Astrocyte (in vitro differentiated cells and primary cell): ENCODE data around the gene LYG1. TPM values are rescaled to one million over a fixed set of nuclear protein-coding genes. Genes with fewer than 3 reads are reported as not detected.

Experiments used
- DNase-seq: peaks from one replicate; pipeline ENCODE4 v3.0.0-alpha.2; 2010; ENCODE audit warnings: low read depth
- FAIRE-seq: peaks from 2 replicates; lab custom pipeline; 2011; peaks lifted over from hg19 to GRCh38; lab: Jason Lieb, UNC
- H2AFZ ChIP-seq: 2 replicates; pipeline ENCODE4 v1.6.0; 2012; ENCODE audit warnings: low read depth, low read length, inconsistent platforms
- H3K27ac ChIP-seq: 2 replicates; pipeline ENCODE4 v1.5.1; 2011; ENCODE audit warnings: low read depth, low read length, inconsistent platforms
- H3K27me3 ChIP-seq: 2 replicates; pipeline ENCODE4 v1.6.0; 2011; ENCODE audit warnings: low read length, inconsistent platforms; ENCODE audit not compliant: insufficient read depth
- H3K36me3 ChIP-seq: 2 replicates; pipeline ENCODE4 v1.5.1; 2011; ENCODE audit warnings: low read length, inconsistent platforms; ENCODE audit not compliant: insufficient read depth
- H3K4me1 ChIP-seq: 2 replicates; pipeline ENCODE4 v1.5.1; 2011; ENCODE audit warnings: low read length, inconsistent platforms; ENCODE audit not compliant: insufficient read depth
- H3K4me2 ChIP-seq: 2 replicates; pipeline ENCODE4 v1.6.0; 2012; ENCODE audit warnings: low read length, inconsistent platforms
- H3K4me3 ChIP-seq: 2 replicates; pipeline ENCODE4 v1.5.1; 2011; ENCODE audit warnings: low read depth, mild to moderate bottlenecking, low read length, inconsistent platforms; ENCODE audit not compliant: insufficient read depth
- H3K79me2 ChIP-seq: 2 replicates; pipeline ENCODE4 v1.6.0; 2012; ENCODE audit warnings: mild to moderate bottlenecking, low read length, inconsistent platforms; ENCODE audit not compliant: insufficient read depth
- H3K9ac ChIP-seq: 2 replicates; pipeline ENCODE4 v1.6.0; 2012; ENCODE audit warnings: mild to moderate bottlenecking, low read length, inconsistent platforms
- H3K9me3 ChIP-seq: 2 replicates; pipeline ENCODE4 v1.5.1; 2012; ENCODE audit warnings: low read depth, mild to moderate bottlenecking, low read length, inconsistent platforms; ENCODE audit not compliant: insufficient read depth
- H4K20me1 ChIP-seq: 2 replicates; pipeline ENCODE4 v1.6.0; 2012; ENCODE audit warnings: low read length, inconsistent platforms; ENCODE audit not compliant: insufficient read depth
- H3K27ac Mint-ChIP-seq: one replicate; pipeline ENCODE4 v1.8.0; 2021; ENCODE audit warnings: mild to moderate bottlenecking, mixed read lengths; ENCODE audit not compliant: unreplicated experiment
- H3K27me3 Mint-ChIP-seq: one replicate; pipeline ENCODE4 v1.8.0; 2021; ENCODE audit warnings: low read depth, mixed read lengths; ENCODE audit not compliant: unreplicated experiment
- H3K36me3 Mint-ChIP-seq: one replicate; pipeline ENCODE4 v1.8.0; 2021; ENCODE audit warnings: low read depth, mixed read lengths; ENCODE audit not compliant: unreplicated experiment
- H3K4me1 Mint-ChIP-seq: one replicate; pipeline ENCODE4 v1.8.0; 2021; ENCODE audit warnings: low read depth, mixed read lengths; ENCODE audit not compliant: unreplicated experiment
- H3K4me3 Mint-ChIP-seq: one replicate; pipeline ENCODE4 v1.8.0; 2021; ENCODE audit warnings: mild to moderate bottlenecking, moderate library complexity, mixed read lengths; ENCODE audit not compliant: unreplicated experiment
- H3K9me3 Mint-ChIP-seq: one replicate; pipeline ENCODE4 v1.8.0; 2021; ENCODE audit warnings: mild to moderate bottlenecking, mixed read lengths; ENCODE audit not compliant: unreplicated experiment
- EZH2 ChIP-seq: IDR thresholded peaks from 2 replicates; pipeline ENCODE4 v1.6.1; 2012; ENCODE audit warnings: mild to moderate bottlenecking, low read length, inconsistent platforms; ENCODE audit not compliant: insufficient read depth
- total RNA-seq: library from RNA; stranded (reverse); gene quantifications from 2 replicates; pipeline ENCODE4 v1.2.1, GENCODE V29; 2021
- TF ChIP-seq, protein P1 (sequence below): IDR thresholded peaks from 2 replicates; pipeline ENCODE4 v1.5.1; 2011; ENCODE audit warnings: low read depth, mild to moderate bottlenecking, inconsistent platforms, low read length, moderate library complexity; ENCODE audit not compliant: insufficient read depth

The LYG1 gene
- total RNA-seq, 1 donor from 2014 or later, result 1.3 TPM

DNA sequence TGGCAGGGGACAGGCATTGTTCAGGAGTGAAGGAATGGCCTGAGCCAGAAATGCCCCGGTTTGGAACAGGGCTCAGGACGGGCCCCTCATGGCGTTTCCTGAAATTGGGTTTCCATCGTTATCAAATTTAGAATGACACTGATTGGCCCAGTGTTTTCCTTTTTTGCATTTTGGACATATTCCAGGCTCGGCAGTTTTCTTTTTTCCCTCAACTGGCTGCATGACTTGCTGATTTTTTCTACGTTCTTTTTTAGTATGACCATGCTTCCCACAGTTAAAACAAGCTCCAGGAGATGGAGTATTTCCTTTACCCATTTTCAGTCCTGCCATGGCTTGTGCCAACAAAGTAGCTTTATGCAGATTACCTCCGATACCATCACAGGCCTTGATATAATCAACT lies 25.1 kb downstream of the LYG1 start:
- H3K9me3 Mint-ChIP-seq, result peaks cover 20% of the 10 kb centered on the region
- Histone ChIP-seq H3K9me3 (peaks cover 5% of the 10 kb centered on the region), H3K9ac (no peak overlapping the region), H3K4me3 (no peak overlapping the region), H3K27me3 (no peaks in the 10 kb centered on the region), H3K4me1 (no peaks in the 10 kb centered on the region), H3K79me2 (no peaks in the 10 kb centered on the region), H2AFZ (no peak overlapping the region), H3K27ac (no peak overlapping the region), H3K36me3 (no peaks in the 10 kb centered on the region), H4K20me1 (no peaks in the 10 kb centered on the region), H3K4me2 (no peak overlapping the region)
- no peak for TF ChIP-seq EZH2
- TF ChIP-seq, protein P1, sequence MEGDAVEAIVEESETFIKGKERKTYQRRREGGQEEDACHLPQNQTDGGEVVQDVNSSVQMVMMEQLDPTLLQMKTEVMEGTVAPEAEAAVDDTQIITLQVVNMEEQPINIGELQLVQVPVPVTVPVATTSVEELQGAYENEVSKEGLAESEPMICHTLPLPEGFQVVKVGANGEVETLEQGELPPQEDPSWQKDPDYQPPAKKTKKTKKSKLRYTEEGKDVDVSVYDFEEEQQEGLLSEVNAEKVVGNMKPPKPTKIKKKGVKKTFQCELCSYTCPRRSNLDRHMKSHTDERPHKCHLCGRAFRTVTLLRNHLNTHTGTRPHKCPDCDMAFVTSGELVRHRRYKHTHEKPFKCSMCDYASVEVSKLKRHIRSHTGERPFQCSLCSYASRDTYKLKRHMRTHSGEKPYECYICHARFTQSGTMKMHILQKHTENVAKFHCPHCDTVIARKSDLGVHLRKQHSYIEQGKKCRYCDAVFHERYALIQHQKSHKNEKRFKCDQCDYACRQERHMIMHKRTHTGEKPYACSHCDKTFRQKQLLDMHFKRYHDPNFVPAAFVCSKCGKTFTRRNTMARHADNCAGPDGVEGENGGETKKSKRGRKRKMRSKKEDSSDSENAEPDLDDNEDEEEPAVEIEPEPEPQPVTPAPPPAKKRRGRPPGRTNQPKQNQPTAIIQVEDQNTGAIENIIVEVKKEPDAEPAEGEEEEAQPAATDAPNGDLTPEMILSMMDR, result no peak
- no peak for FAIRE-seq
- no peaks in the 10 kb centered on the region for H3K27me3 Mint-ChIP-seq
- H3K36me3 Mint-ChIP-seq, result peaks cover 8% of the 10 kb centered on the region
- no peak overlapping the region for H3K4me3 Mint-ChIP-seq
- DNase-seq, result no peak
- peaks cover 9% of the 10 kb centered on the region for H3K4me1 Mint-ChIP-seq
- H3K27ac Mint-ChIP-seq, result no peak overlapping the region

DNA sequence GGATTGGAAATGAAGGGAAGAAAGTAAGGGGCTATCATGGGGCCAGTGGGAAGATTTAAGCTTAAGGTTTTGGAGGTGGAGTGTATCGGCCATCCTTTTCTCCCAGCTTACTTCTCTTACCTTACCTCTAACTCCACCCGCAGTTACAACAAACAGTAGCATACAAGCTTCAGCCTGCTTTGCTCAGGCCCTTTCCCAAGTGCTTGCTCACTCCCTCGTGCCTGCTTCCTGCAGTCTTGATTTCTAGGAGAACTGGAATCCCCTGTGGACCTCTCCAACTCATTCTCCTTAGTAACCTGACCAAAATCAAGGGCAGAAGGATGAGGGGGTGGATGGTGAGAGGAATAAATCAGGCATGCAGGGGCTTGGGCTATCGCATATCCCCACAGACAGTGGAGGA lies 39.8 kb downstream of the LYG1 start:
- FAIRE-seq, result no peak
- no peak overlapping the region for H2AFZ ChIP-seq
- no peak overlapping the region for H3K4me3 ChIP-seq
- no peaks in the 10 kb centered on the region for H3K36me3 ChIP-seq
- DNase-seq, result no peak
- Mint-ChIP-seq H3K27me3 (peaks cover 3% of the 10 kb centered on the region), H3K36me3 (peaks cover 1% of the 10 kb centered on the region), H3K9me3 (no peaks in the 10 kb centered on the region), H3K4me1 (peaks cover 2% of the 10 kb centered on the region), H3K4me3 (no peak overlapping the region), H3K27ac (no peak overlapping the region)
- H3K9me3 ChIP-seq, result no peaks in the 10 kb centered on the region
- H3K4me2 ChIP-seq, result no peak overlapping the region
- no peak overlapping the region for H3K27ac ChIP-seq
- no peak overlapping the region for H3K9ac ChIP-seq
- no peaks in the 10 kb centered on the region for H4K20me1 ChIP-seq
- TF ChIP-seq EZH2, result no peak
- TF ChIP-seq, protein P1, result no peak
- peaks cover 4% of the 10 kb centered on the region for H3K4me1 ChIP-seq
- no peaks in the 10 kb centered on the region for H3K27me3 ChIP-seq
- no peaks in the 10 kb centered on the region for H3K79me2 ChIP-seq

DNA sequence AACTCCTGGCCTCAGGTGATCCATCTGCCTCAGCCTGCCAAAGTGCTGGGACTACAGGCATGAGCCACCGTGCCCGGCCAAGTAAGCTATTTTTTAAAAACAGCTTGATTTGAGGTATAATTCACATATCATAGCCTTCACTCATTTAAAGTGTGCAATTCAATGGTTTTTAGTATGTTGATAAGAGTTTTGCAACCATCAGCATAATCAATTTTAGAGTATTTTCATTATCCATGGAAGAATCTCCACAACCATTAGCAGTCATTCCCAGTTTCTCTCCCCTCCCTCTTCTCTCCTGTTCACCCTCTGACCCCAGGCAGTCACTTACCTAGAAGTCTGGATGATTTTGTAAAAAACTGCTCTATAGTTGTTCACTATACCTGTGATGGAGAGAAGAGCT lies 40.8 kb downstream of the LYG1 start:
- no peaks in the 10 kb centered on the region for H4K20me1 ChIP-seq
- H3K4me1 ChIP-seq, result peaks cover 7% of the 10 kb centered on the region
- H2AFZ ChIP-seq, result no peak overlapping the region
- Mint-ChIP-seq H3K4me1 (peaks cover 6% of the 10 kb centered on the region), H3K36me3 (peaks cover 1% of the 10 kb centered on the region), H3K27me3 (peaks cover 3% of the 10 kb centered on the region), H3K27ac (no peak overlapping the region), H3K9me3 (no peaks in the 10 kb centered on the region), H3K4me3 (no peak overlapping the region)
- H3K27me3 ChIP-seq, result no peaks in the 10 kb centered on the region
- no peak overlapping the region for H3K27ac ChIP-seq
- no peak overlapping the region for H3K9ac ChIP-seq
- no peak overlapping the region for H3K4me3 ChIP-seq
- TF ChIP-seq, protein P1, result no peak
- no peak for TF ChIP-seq EZH2
- FAIRE-seq (no peak), DNase-seq (no peak)
- H3K9me3 ChIP-seq, result no peaks in the 10 kb centered on the region
- no peak overlapping the region for H3K4me2 ChIP-seq
- no peaks in the 10 kb centered on the region for H3K79me2 ChIP-seq
- H3K36me3 ChIP-seq, result no peaks in the 10 kb centered on the region
